Esophagus muscularis mucosa (tissue), 4 donors: ENCODE data around the gene GLT1D1. TPM values are rescaled to one million over a fixed set of nuclear protein-coding genes. Genes with fewer than 3 reads are reported as not detected.

Experiments
- DNase-seq: peaks from one replicate; pipeline ENCODE4 v3.0.0-alpha.2; 2017; ENCODE audit errors: extremely low spot score
- H3K27ac ChIP-seq, 4 donors: fragments of 200-600 bp; sonication (generic); replicated peaks in 1 of 4; 1 replicate in 3 of 4; 2 replicates in 1 of 4; pipeline ENCODE4 v1.5.1; 2016 to 2019; ENCODE audit warnings: mild to moderate bottlenecking in 1 of 4
- H3K27me3 ChIP-seq, 4 donors: fragments of 200-600 bp; sonication (generic); one replicate each; pipeline versions ENCODE4 v1.5.1 to v1.6.0; 2016 to 2019
- H3K36me3 ChIP-seq, 4 donors: fragments of 200-600 bp; sonication (generic); one replicate each; pipeline ENCODE4 v1.5.1; 2016 to 2019
- H3K4me1 ChIP-seq, 4 donors: fragments of 200-600 bp; sonication (generic); one replicate each; pipeline ENCODE4 v1.5.1; 2016 to 2019
- H3K4me3 ChIP-seq, 4 donors: fragments of 200-600 bp; sonication (generic); 1 replicate in 2 of 4; 2 replicates in 2 of 4; pipeline ENCODE4 v1.5.1; 2016 to 2019; ENCODE audit warnings: mild to moderate bottlenecking in 4 of 4, moderate library complexity in 1 of 4
- H3K9me3 ChIP-seq, 4 donors: fragments of 200-600 bp; sonication (generic); 1 replicate in 3 of 4; 2 replicates in 1 of 4; pipeline ENCODE4 v1.5.1; 2016 to 2019
- CTCF ChIP-seq, 3 experiments: fragments of 200-600 bp in 2 of 3; fragments of 450-650 bp in 1 of 3; sonication (generic) in 2 of 3; IDR thresholded peaks; one replicate each; pipeline ENCODE4 v1.5.1; 2017 to 2019; ENCODE audit warnings: antibody characterized with exemption in 3 of 3, mild to moderate bottlenecking in 2 of 3, moderate library complexity in 1 of 3
- EP300 ChIP-seq: sonication (generic); formaldehyde crosslinking; IDR thresholded peaks from one replicate; pipeline ENCODE4 v1.6.1; 2017; ENCODE audit warnings: antibody characterized with exemption
- POLR2A ChIP-seq: fragments of 450-650 bp; IDR thresholded peaks from one replicate; pipeline ENCODE4 v1.6.1; 2017; ENCODE audit warnings: antibody characterized with exemption, moderate library complexity, mild to moderate bottlenecking, low read depth
- POLR2AphosphoS5 ChIP-seq, 2 donors: sonication (generic); formaldehyde crosslinking; IDR thresholded peaks; one replicate each; pipeline ENCODE4 v1.6.1; 2017; ENCODE audit warnings: antibody characterized with exemption in 2 of 2
- WGBS: methylation state at CpG from one replicate; pipeline ENCODE4 v1.1.5; 2018; 5-methylcytosine and 5-hydroxymethylcytosine counted together
- intact Hi-C: fragments of 100-400 bp; cut with DNase I; formaldehyde crosslinking; loops from one replicate; pipeline ENCODE4 v1.15.1; 2023
- total RNA-seq, 4 donors: library from RNA; depleted of rRNA; stranded (reverse); fragments of >200 nt; gene quantifications; one replicate each; pipeline versions ENCODE4 v1.1.0 to v1.2.1, GENCODE V29; 2016

Gene GLT1D1
- total RNA-seq, 4 donors from 2014 or later = under 0.01 to 1.5 (median 0.32) TPM

DNA sequence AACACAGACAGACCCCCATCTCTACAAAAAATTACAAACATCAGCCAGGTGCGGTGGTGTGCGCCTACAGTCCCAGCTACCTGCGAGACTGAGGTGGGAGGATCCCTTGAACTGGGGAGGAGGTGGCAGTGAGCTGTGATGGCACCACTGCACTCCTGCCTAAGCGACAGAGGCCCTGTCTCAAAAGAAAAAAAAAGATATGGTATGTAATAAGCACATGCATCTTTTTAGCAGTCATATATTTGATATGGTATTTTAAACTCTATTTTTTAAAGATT lies 36.7 kb upstream of the GLT1D1 start:
- Histone ChIP-seq H3K27ac (peak overlapping the region; percentile 78 to 90 (median 82)), H3K4me3 (no peak overlapping the region), H3K9me3 (no peaks in the 10 kb centered on the region), H3K4me1 (peaks cover 61 to 90% (median 75%) of the 10 kb centered on the region in 4 donors), H3K27me3 (no peaks in the 10 kb centered on the region), H3K36me3 (peaks cover 0 to 32% (median 11%) of the 10 kb centered on the region in 4 donors)
- 92% methylated on average over 4 of the region's 4 CpGs for WGBS
- TF ChIP-seq CTCF (IDR thresholded peaks at IDR 0.05) (no peak), EP300 (no peak), POLR2AphosphoS5 (IDR thresholded peaks at IDR 0.05) (no peak), POLR2A (no peak)
- intact Hi-C loops = no loop called here
- DNase-seq = no peak

GRCh38 chr12:128817111-128818015 lies 35.9 kb upstream of the GLT1D1 start:
- H3K27ac ChIP-seq = peak overlapping the region; percentile 78 to 90 (median 82)
- TF ChIP-seq POLR2A (no peak), EP300 (no peak), CTCF (IDR thresholded peaks at IDR 0.05) (no peak), POLR2AphosphoS5 (IDR thresholded peaks at IDR 0.05) (peak in 1 of 2 donors; percentile 86)
- H3K36me3 ChIP-seq = peaks cover 0 to 25% (median 11%) of the 10 kb centered on the region in 4 donors
- intact Hi-C loops = no loop called here
- H3K4me3 ChIP-seq = no peak overlapping the region
- H3K4me1 ChIP-seq = peaks cover 69 to 90% (median 82%) of the 10 kb centered on the region in 4 donors
- no peaks in the 10 kb centered on the region for H3K9me3 ChIP-seq
- 42% methylated on average over 8 of the region's 8 CpGs for WGBS
- H3K27me3 ChIP-seq = no peaks in the 10 kb centered on the region
- DNase-seq = no peak

DNA sequence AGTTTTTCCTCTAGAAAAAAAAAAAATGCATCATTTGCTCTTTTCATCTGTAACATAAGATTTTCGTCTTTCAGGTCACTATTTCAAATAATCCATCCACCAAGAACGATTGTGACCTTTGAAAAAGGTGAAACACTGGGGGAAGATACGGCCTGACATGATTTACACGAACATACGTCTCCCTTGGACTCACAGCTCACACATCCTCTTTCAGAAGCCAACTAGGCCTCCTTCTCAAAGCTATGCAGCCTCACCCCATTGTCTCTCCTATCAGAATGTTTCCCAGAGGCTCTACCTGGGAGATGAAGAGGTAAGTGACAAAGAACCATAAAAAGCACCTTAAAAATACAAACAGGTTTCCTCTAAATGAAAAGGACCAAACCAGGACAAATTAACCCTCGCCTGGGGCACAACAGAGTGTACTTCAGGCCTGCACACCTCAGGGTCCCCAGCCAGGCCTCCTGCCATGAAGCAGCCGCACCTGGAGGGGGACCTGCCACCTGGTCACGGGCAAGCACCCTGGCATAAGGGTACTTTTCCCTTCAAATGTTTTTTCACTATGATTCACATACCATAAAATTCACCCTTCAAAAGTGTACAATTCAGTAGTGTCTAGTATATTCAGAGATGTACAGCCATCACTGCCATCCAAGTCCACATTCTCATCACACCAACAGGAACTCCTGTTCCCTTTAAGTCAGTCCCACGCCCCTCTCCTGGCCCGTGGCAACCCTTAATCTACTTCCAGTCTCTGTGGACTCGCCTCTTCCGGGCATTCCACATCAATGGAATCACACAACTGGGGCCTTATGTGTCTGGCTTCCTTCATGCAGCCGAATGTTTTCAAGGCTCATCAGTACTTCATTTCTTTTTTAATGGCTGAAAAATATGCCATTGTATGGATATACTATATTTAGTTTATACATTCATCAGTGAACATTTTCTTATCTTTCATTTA lies 34.9 kb upstream of the GLT1D1 start:
- Histone ChIP-seq H3K9me3 (no peaks in the 10 kb centered on the region), H3K4me3 (no peak overlapping the region), H3K4me1 (peaks cover 69 to 92% (median 89%) of the 10 kb centered on the region in 4 donors), H3K27me3 (no peaks in the 10 kb centered on the region), H3K27ac (peak overlapping the region; percentile 78 to 90 (median 82)), H3K36me3 (peaks cover 0 to 16% (median 10%) of the 10 kb centered on the region in 4 donors)
- TF ChIP-seq CTCF (IDR thresholded peaks at IDR 0.05) (no peak), EP300 (no peak), POLR2A (no peak), POLR2AphosphoS5 (IDR thresholded peaks at IDR 0.05) (no peak)
- no peak for DNase-seq
- intact Hi-C loops = no loop called here
- 49% methylated on average over 13 of the region's 13 CpGs for WGBS

GRCh38 chr12:128819293-128820144 lies 33.8 kb upstream of the GLT1D1 start:
- Histone ChIP-seq H3K4me1 (peaks cover 68 to 84% (median 82%) of the 10 kb centered on the region in 4 donors), H3K27ac (peak overlapping the region; percentile 3 to 90 (median 82))
- no peak for DNase-seq

More at GRCh38 chr12:128819293-128820144, 33.8 kb upstream of the GLT1D1 start:
- H3K4me3 ChIP-seq = no peak overlapping the region
- H3K36me3 ChIP-seq = peaks cover 0 to 7% (median 3%) of the 10 kb centered on the region in 4 donors
- intact Hi-C loops = no loop called here
- WGBS = 85% methylated on average over 15 of the region's 16 CpGs
- H3K27me3 ChIP-seq = no peaks in the 10 kb centered on the region
- no peaks in the 10 kb centered on the region for H3K9me3 ChIP-seq
- TF ChIP-seq EP300 (no peak), CTCF (IDR thresholded peaks at IDR 0.05) (no peak), POLR2AphosphoS5 (IDR thresholded peaks at IDR 0.05) (no peak), POLR2A (no peak)
